GM23338 (cell line): ENCODE data around the gene SIX5. TPM values are rescaled to one million over a fixed set of nuclear protein-coding genes. Genes with fewer than 3 reads are reported as not detected.
A peak's percentile ranks its signal among the peaks of the same experiment; 100 is the strongest.

Source experiments
- ATAC-seq: fragments of 200-7000 bp; cut with Tn5 transposase; 3 replicates; pipeline ENCODE4 v1.9.1; 2020
- DNase-seq: peaks from one replicate; pipeline ENCODE4 v3.0.0-alpha.2; 2015; ENCODE audit warnings: low spot score
- H2AFZ ChIP-seq: fragments of 200-600 bp; sonication (generic); 2 replicates; pipeline ENCODE4 v1.8.0; 2016; ENCODE audit warnings: antibody characterized with exemption, mild to moderate bottlenecking, moderate library complexity
- H3F3A ChIP-seq: fragments of 200-600 bp; sonication (generic); replicated peaks from 2 replicates; pipeline ENCODE4 v1.8.0; 2017; ENCODE audit warnings: antibody characterized with exemption, mixed run types, low read depth
- H3K27ac ChIP-seq: fragments of 200-600 bp; sonication (generic); 2 replicates; pipeline ENCODE4 v1.6.1; 2016; ENCODE audit warnings: low read depth
- H3K27me3 ChIP-seq: fragments of 200-600 bp; sonication (generic); 2 replicates; pipeline ENCODE4 v1.8.0; 2016; ENCODE audit warnings: mild to moderate bottlenecking, mixed run types, moderate library complexity; ENCODE audit not compliant: insufficient read depth
- H3K36me3 ChIP-seq: fragments of 200-600 bp; sonication (generic); 2 replicates; pipeline ENCODE4 v1.8.0; 2016; ENCODE audit warnings: mild to moderate bottlenecking; ENCODE audit not compliant: insufficient read depth
- H3K4me1 ChIP-seq: fragments of 200-600 bp; sonication (generic); 2 replicates; pipeline ENCODE4 v1.8.0; 2016; ENCODE audit warnings: mild to moderate bottlenecking, moderate library complexity; ENCODE audit not compliant: insufficient read depth
- H3K4me2 ChIP-seq: fragments of 200-600 bp; sonication (generic); 2 replicates; pipeline ENCODE4 v1.7.1; 2017; ENCODE audit warnings: mixed run types
- H3K4me3 ChIP-seq: fragments of 200-600 bp; sonication (generic); 2 replicates; pipeline ENCODE4 v1.6.1; 2016; ENCODE audit warnings: mixed run types
- H3K79me2 ChIP-seq: fragments of 200-600 bp; sonication (generic); replicated peaks from 2 replicates; pipeline ENCODE4 v1.8.0; 2017; ENCODE audit warnings: mild to moderate bottlenecking; ENCODE audit not compliant: insufficient read depth
- H3K9me2 ChIP-seq: fragments of 200-600 bp; sonication (generic); 2 replicates; pipeline ENCODE4 v1.8.0; 2017; ENCODE audit not compliant: insufficient read depth
- H4K20me1 ChIP-seq: fragments of 200-600 bp; sonication (generic); replicated peaks from 2 replicates; pipeline ENCODE4 v1.8.0; 2017; ENCODE audit warnings: mild to moderate bottlenecking; ENCODE audit not compliant: insufficient read depth
- H3K27ac Mint-ChIP-seq: 2 replicates; pipeline ENCODE4 v1.8.0; 2020; ENCODE audit warnings: inconsistent platforms, mild to moderate bottlenecking, moderate library complexity, mixed read lengths
- H3K27me3 Mint-ChIP-seq: 3 replicates; pipeline ENCODE4 v1.8.0; 2022; ENCODE audit warnings: low read depth, mild to moderate bottlenecking, moderate library complexity, mixed read lengths, inconsistent platforms; ENCODE audit not compliant: insufficient read depth, poor library complexity
- H3K36me3 Mint-ChIP-seq: 3 replicates; pipeline ENCODE4 v1.8.0; 2021; ENCODE audit warnings: low read depth, mild to moderate bottlenecking, inconsistent platforms, moderate library complexity, mixed read lengths
- H3K4me1 Mint-ChIP-seq: 3 replicates; pipeline ENCODE4 v1.8.0; 2020; ENCODE audit warnings: mild to moderate bottlenecking, inconsistent platforms, mixed read lengths
- H3K4me3 Mint-ChIP-seq: 3 replicates; pipeline ENCODE4 v1.8.0; 2021; ENCODE audit warnings: moderate library complexity, mild to moderate bottlenecking, inconsistent platforms, mixed read lengths
- H3K9me3 Mint-ChIP-seq: 3 replicates; pipeline ENCODE4 v1.8.0; 2020; ENCODE audit warnings: moderate library complexity, mild to moderate bottlenecking, inconsistent platforms, mixed read lengths
- CREB1 ChIP-seq: fragments of 250-450 bp; sonication (Bioruptor Pico); IDR thresholded peaks from 2 replicates; pipeline ENCODE4 v1.5.0; 2020; ENCODE audit warnings: low read depth, mild to moderate bottlenecking, moderate library complexity
- CTCF ChIP-seq, 2 experiments: fragments of 200-600 bp in 1 of 2; sonication (generic) in 1 of 2; conservative IDR thresholded peaks; 2 replicates each; pipeline versions ENCODE4 v1.5.1 to v1.6.1; 2016 to 2017; ENCODE audit warnings: antibody characterized with exemption in 2 of 2, low read depth in 2 of 2, mild to moderate bottlenecking in 2 of 2, moderate library complexity in 1 of 2
- EZH2 ChIP-seq: fragments of 200-600 bp; sonication (generic); IDR thresholded peaks from one replicate; pipeline ENCODE4 v1.8.0; 2017; ENCODE audit warnings: antibody characterized with exemption, mild to moderate bottlenecking, low read depth; ENCODE audit not compliant: unreplicated experiment
- EZH2phosphoT487 ChIP-seq: fragments of 200-600 bp; sonication (generic); IDR thresholded peaks from one replicate; pipeline ENCODE4 v1.8.1; 2018; ENCODE audit warnings: antibody characterized with exemption; ENCODE audit not compliant: unreplicated experiment
- NANOG ChIP-seq: IDR thresholded peaks from 2 replicates; pipeline ENCODE4 v1.6.1; 2016; ENCODE audit warnings: antibody characterized with exemption, borderline replicate concordance
- POLR2AphosphoS5 ChIP-seq: IDR thresholded peaks from 2 replicates; pipeline ENCODE4 v1.6.1; 2016; ENCODE audit warnings: antibody characterized with exemption, low read depth
- REST ChIP-seq: IDR thresholded peaks from one replicate; pipeline ENCODE4 v1.6.1; 2018; ENCODE audit warnings: antibody characterized with exemption; ENCODE audit not compliant: unreplicated experiment
- STAT1 ChIP-seq: IDR thresholded peaks from one replicate; pipeline ENCODE4 v1.6.1; 2016; ENCODE audit warnings: antibody characterized with exemption; ENCODE audit not compliant: unreplicated experiment
- ZNF114 ChIP-seq: fragments of 250-450 bp; sonication (Bioruptor Pico); IDR thresholded peaks from 2 replicates; pipeline ENCODE4 v1.5.0; 2020; ENCODE audit warnings: mild to moderate bottlenecking, moderate library complexity
- ZNF331 ChIP-seq: fragments of 250-450 bp; sonication (Bioruptor Pico); IDR thresholded peaks from 2 replicates; pipeline ENCODE4 v1.5.0; 2020; ENCODE audit warnings: low read depth, mild to moderate bottlenecking, moderate library complexity
- polyA plus RNA-seq: library from polyadenylated mRNA; unstranded; fragments of >200 nt; fragmentation: Nextera tagmentation; extraction: Ambion mirVana; gene quantifications from 2 replicates; pipeline ENCODE4 v1.2.1, GENCODE V29; 2016
- total RNA-seq: library from RNA; depleted of rRNA; stranded (reverse); fragments of >200 nt; shearing (Covaris generic); gene quantifications from 2 replicates; pipeline ENCODE4 v1.2.3, GENCODE V29; 2014

The SIX5 gene
- total and polyA plus RNA-seq, 2 experiments from 2014 or later: 10.1 to 22.6 TPM

GRCh38 chr19:45817010-45817724 lies 48.1 kb upstream of the SIX5 start:
- Histone ChIP-seq H2AFZ (no peak overlapping the region), H3K27ac (peak overlapping the region; percentile 95), H3K4me3 (peak overlapping the region; percentile 79), H3K36me3 (no peaks in the 10 kb centered on the region; the same call in 1 of the 2 replicates), H3K27me3 (no peaks in the 10 kb centered on the region), H3K4me2 (peak overlapping the region; percentile 92), H3K9me2 (no peaks in the 10 kb centered on the region), H3K4me1 (peaks cover 39% of the 10 kb centered on the region), H4K20me1 (no peaks in the 10 kb centered on the region; the same call in 1 of the 2 replicates), H3F3A (peaks cover 40% of the 10 kb centered on the region; the same call in 1 of the 2 replicates), H3K79me2 (no peaks in the 10 kb centered on the region)
- peaks cover 43% of the 10 kb centered on the region for H3K4me1 Mint-ChIP-seq
- H3K9me3 Mint-ChIP-seq: no peaks in the 10 kb centered on the region
- H3K27me3 Mint-ChIP-seq: peaks cover 25% of the 10 kb centered on the region
- H3K36me3 Mint-ChIP-seq: peaks cover 29% of the 10 kb centered on the region
- peak overlapping the region; percentile 87 for H3K4me3 Mint-ChIP-seq
- TF ChIP-seq EZH2 (no peak), EZH2phosphoT487 (no peak), ZNF331 (CRISPR knock-in tag) (no peak), STAT1 (no peak), CTCF (conservative IDR thresholded peaks at IDR 0.05; ENCODE audit: low read depth in 2 of 2) (peak; percentile 97 to 99), CREB1 (no peak), POLR2AphosphoS5 (peak; percentile 63)
- ATAC-seq (peak; percentile 63), DNase-seq (peak; percentile 98)
- H3K27ac Mint-ChIP-seq: peak overlapping the region; percentile 97

GRCh38 chr19:45816236-45817009 lies 47.4 kb upstream of the SIX5 start:
- H3K4me1 ChIP-seq: peaks cover 39% of the 10 kb centered on the region
- DNase-seq (peak; percentile 60), ATAC-seq (peak; percentile 1)
- H3K79me2 ChIP-seq: no peaks in the 10 kb centered on the region
- Mint-ChIP-seq H3K9me3 (no peaks in the 10 kb centered on the region), H3K27me3 (peaks cover 26% of the 10 kb centered on the region), H3K27ac (peak overlapping the region; percentile 97), H3K36me3 (peaks cover 24% of the 10 kb centered on the region), H3K4me3 (peak overlapping the region; percentile 87), H3K4me1 (peaks cover 41% of the 10 kb centered on the region)
- H3K36me3 ChIP-seq: no peaks in the 10 kb centered on the region; the same call in 1 of the 2 replicates
- no peak overlapping the region for H2AFZ ChIP-seq
- peak overlapping the region; percentile 79 for H3K4me3 ChIP-seq
- peak overlapping the region; percentile 95 for H3K27ac ChIP-seq
- H4K20me1 ChIP-seq: no peaks in the 10 kb centered on the region; the same call in 1 of the 2 replicates
- peak overlapping the region; percentile 92 for H3K4me2 ChIP-seq
- peaks cover 41% of the 10 kb centered on the region; the same call in 1 of the 2 replicates for H3F3A ChIP-seq
- H3K27me3 ChIP-seq: no peaks in the 10 kb centered on the region
- H3K9me2 ChIP-seq: no peaks in the 10 kb centered on the region
- TF ChIP-seq EZH2phosphoT487 (no peak), POLR2AphosphoS5 (no peak), ZNF114 (CRISPR knock-in tag) (no peak), STAT1 (no peak), NANOG (no peak), REST (no peak)
